Ovary (tissue), 9 donors: ENCODE data around the gene MPRIP. TPM values are rescaled to one million over a fixed set of nuclear protein-coding genes. Genes with fewer than 3 reads are reported as not detected.
A peak's percentile ranks its signal among the peaks of the same experiment; 100 is the strongest.

Source experiments
- DNase-seq, 5 donors: peaks; one replicate each; pipeline ENCODE4 v3.0.0-alpha.2; 2019 to 2020
- H3K27ac ChIP-seq, 2 donors: fragments of 200-600 bp; one replicate each; pipeline versions ENCODE4 v1.5.1 to v1.8.0; 2019 to 2022
- H3K27me3 ChIP-seq: fragments of 200-600 bp; one replicate; pipeline ENCODE4 v1.8.0; 2022
- H3K36me3 ChIP-seq: fragments of 200-600 bp; sonication (generic); one replicate; pipeline ENCODE4 v1.5.1; 2019
- H3K4me1 ChIP-seq: one replicate; pipeline ENCODE4 v1.8.1; 2013; ENCODE audit warnings: mild to moderate bottlenecking, moderate library complexity; ENCODE audit not compliant: insufficient read depth
- H3K4me3 ChIP-seq: fragments of 200-600 bp; sonication (generic); one replicate; pipeline ENCODE4 v1.5.1; 2017
- H3K9me3 ChIP-seq, 2 donors: fragments of 200-600 bp in 1 of 2; sonication (generic) in 1 of 2; one replicate each; pipeline versions ENCODE4 v1.5.1 to v1.8.1; 2013 to 2019; ENCODE audit warnings: mild to moderate bottlenecking in 1 of 2, moderate library complexity in 1 of 2
- EP300 ChIP-seq: sonication (generic); formaldehyde crosslinking; IDR thresholded peaks from one replicate; pipeline ENCODE4 v1.6.1; 2017; ENCODE audit warnings: antibody characterized with exemption
- POLR2A ChIP-seq: fragments of 450-650 bp; IDR thresholded peaks from one replicate; pipeline ENCODE4 v1.6.1; 2017; ENCODE audit warnings: antibody characterized with exemption, mild to moderate bottlenecking, moderate library complexity
- WGBS, 3 donors: extraction: QIAGEN DNeasy Blood & Tissue Kit in 1 of 3; methylation state at CpG; one replicate each; pipeline versions ENCODE4 v1.1.5 to v1.1.7; 2013 to 2017; 5-methylcytosine and 5-hydroxymethylcytosine counted together
- intact Hi-C, 4 donors: fragments of 100-400 bp; cut with DNase I; formaldehyde crosslinking; loops; one replicate each; pipeline versions ENCODE4 v1.11.0 to v1.15.1; 2022 to 2023
- polyA plus RNA-seq, 2 donors: library from polyadenylated mRNA; stranded (reverse); fragments of 200-250 nt in 1 of 2; fragments of 350-450 nt in 1 of 2; fragmentation: Illumina TruSeq in 1 of 2; extraction: RNeasy Lipid Tissue Mini Kit (QIAGEN cat#74804) in 1 of 2; gene quantifications; one replicate each; pipeline ENCODE4 v1.2.3, GENCODE V29; 2013 to 2014
- total RNA-seq, 7 donors: library from RNA; depleted of rRNA in 2 of 7; stranded (reverse); fragments of >200 nt in 2 of 7; fragmentation: NEBNext Ultra II Directional in 3 of 7; extraction: Animal tissue kit (Norgen Biotek cat#: 25700) in 3 of 7; gene quantifications; one replicate each; pipeline versions ENCODE4 v1.1.0 to v1.2.4, GENCODE V29; 2016 to 2023
- TF ChIP-seq, protein P1 (sequence below), 3 donors: fragments of 450-650 bp in 2 of 3; fragments of 200-600 bp in 1 of 3; IDR thresholded peaks; one replicate each; pipeline versions ENCODE4 v1.5.1 to v1.8.0; 2016 to 2022; ENCODE audit warnings: antibody characterized with exemption in 3 of 3, mild to moderate bottlenecking in 1 of 3
- donor health status: DM: no; HTN: no; CAD: no; lungs with moderate emphysema.
- donor health status: DM: no; HTN: no; CAD: no.
- donor health status: Bipolar disorder and iron deficiency.
- donor health status: DM: yes; HTN: yes; CAD: no.
- donor health status: DM: no; HTN: no; CAD: no.
- donor health status: DM: yes; HTN: yes; CAD: no.

Gene MPRIP
- total and polyA plus RNA-seq, 9 donors = 72.3 to 256 (median 202) TPM

DNA sequence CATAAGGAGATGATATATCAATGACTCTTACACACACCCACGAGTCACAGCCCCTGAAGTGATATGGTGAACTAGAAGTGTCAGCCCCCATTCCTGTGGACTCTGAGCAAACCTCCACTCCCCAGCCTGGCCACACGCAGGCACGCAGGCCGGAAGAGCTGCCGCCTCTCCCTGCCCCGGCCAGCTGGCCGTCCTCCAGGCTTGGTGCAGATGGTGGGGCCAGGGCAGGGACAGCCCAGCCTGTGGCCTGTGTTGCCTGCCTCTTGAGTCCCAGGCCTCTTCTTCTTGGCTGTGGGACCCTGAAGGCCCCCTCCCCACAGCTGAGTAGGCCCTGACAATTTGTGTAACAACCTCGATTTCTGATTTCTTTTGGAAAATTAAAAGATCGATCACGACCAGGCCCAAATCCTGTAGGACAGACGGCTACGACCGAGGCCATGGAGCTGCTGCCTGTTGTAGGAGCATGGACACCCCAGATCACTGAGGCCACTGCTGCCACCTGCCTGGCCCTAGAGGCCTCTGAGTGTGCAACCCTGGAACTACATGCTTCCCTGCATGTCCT is 10.0 kb upstream of the MPRIP start:
- WGBS, 3 donors = 31 to 51% (median 47%) methylated on average over 8 to 13 of the region's 13 CpGs
- no peak overlapping the region for H3K4me3 ChIP-seq
- no peak overlapping the region for H3K27ac ChIP-seq
- no peak for TF ChIP-seq EP300
- TF ChIP-seq, protein P1, sequence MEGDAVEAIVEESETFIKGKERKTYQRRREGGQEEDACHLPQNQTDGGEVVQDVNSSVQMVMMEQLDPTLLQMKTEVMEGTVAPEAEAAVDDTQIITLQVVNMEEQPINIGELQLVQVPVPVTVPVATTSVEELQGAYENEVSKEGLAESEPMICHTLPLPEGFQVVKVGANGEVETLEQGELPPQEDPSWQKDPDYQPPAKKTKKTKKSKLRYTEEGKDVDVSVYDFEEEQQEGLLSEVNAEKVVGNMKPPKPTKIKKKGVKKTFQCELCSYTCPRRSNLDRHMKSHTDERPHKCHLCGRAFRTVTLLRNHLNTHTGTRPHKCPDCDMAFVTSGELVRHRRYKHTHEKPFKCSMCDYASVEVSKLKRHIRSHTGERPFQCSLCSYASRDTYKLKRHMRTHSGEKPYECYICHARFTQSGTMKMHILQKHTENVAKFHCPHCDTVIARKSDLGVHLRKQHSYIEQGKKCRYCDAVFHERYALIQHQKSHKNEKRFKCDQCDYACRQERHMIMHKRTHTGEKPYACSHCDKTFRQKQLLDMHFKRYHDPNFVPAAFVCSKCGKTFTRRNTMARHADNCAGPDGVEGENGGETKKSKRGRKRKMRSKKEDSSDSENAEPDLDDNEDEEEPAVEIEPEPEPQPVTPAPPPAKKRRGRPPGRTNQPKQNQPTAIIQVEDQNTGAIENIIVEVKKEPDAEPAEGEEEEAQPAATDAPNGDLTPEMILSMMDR (IDR thresholded peaks at IDR 0.05) = no peak
- no peak for TF ChIP-seq POLR2A
- H3K27me3 ChIP-seq = no peaks in the 10 kb centered on the region
- peak in 4 of 5 donors; percentile 38 to 71 (median 54) for DNase-seq
- no peaks in the 10 kb centered on the region for H3K9me3 ChIP-seq
- intact Hi-C loops = no loop called here
- no peaks in the 10 kb centered on the region for H3K4me1 ChIP-seq
- H3K36me3 ChIP-seq = no peaks in the 10 kb centered on the region

DNA sequence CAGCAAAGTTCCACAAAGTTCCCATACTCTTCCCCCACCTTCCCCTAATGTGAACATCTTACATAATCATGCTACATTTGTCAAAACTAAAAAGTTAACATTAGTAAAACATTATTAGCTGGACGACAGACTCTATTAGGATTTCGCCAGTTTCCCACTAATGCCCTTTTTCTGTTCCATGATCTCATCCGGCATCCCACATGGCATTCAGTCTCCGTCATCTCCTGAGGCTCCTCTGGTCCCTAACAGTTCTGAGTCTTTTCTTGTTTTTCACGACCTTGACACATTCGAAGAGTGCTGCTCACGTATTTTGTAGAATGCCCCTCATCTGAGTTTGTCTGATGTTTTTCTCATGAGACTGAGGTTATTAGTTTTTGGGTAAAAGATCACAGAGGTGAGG is 8.8 kb upstream of the MPRIP start:
- no peaks in the 10 kb centered on the region for H3K4me1 ChIP-seq
- WGBS, 3 donors = 64 to 78% (median 72%) methylated on average over 7 of the region's 7 CpGs
- no peaks in the 10 kb centered on the region for H3K36me3 ChIP-seq
- H3K27me3 ChIP-seq = no peaks in the 10 kb centered on the region
- no peak overlapping the region for H3K4me3 ChIP-seq
- H3K27ac ChIP-seq = no peak overlapping the region
- TF ChIP-seq EP300 (no peak), POLR2A (no peak)
- TF ChIP-seq, protein P1 (IDR thresholded peaks at IDR 0.05) = no peak
- intact Hi-C loops = no loop called here
- no peaks in the 10 kb centered on the region for H3K9me3 ChIP-seq
- no peak for DNase-seq

DNA sequence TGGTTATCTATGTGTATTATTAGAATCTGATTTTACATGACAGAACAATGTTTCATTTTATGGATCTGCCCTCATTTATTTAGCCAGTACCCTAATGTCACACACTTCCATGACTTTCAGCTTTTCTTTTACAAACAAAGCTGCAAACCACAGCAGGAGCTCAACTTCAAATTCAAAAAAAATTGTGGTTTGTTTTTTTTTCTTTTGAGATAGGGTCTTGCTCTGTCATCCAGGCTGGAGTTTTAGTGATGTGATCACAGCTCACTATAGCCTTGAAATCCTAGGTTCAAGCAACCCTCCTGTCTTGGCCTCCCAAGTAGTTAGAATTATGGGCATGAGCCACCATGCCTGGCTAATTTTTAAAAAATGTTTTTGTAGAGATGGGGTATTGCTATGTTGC is 8.2 kb upstream of the MPRIP start:
- Histone ChIP-seq H3K9me3 (no peaks in the 10 kb centered on the region), H3K4me1 (no peaks in the 10 kb centered on the region), H3K27ac (no peak overlapping the region), H3K4me3 (no peak overlapping the region), H3K27me3 (no peaks in the 10 kb centered on the region), H3K36me3 (no peaks in the 10 kb centered on the region)
- DNase-seq = no peak
- TF ChIP-seq POLR2A (no peak), EP300 (no peak)
- TF ChIP-seq, protein P1 (IDR thresholded peaks at IDR 0.05) = no peak
- intact Hi-C loops = no loop called here

DNA sequence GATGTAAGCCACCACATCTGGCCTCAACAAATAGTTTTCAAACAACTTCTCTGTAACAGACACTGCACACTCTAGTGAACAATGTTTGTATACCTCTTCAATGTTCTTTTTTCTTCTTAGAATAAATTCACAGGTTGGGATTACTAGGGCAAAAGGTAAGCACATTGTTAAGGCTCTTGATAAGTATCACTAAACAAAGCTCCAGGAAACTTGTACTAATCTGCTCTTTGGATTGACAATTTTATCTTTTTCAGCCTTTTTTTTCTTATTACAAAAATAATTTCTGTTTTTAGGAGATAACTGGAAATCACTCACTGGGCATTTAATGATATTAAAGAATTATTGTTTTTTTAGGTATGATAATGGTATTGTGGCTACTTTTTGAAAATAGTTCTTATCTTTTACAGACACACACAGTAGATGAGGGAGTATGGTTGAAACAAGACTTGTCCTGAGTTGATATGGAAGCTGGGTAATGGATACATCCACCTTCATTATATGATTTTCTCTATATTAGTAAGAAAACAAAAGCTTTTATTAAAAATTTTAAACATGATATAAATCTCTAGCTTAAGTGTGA is 7.7 kb upstream of the MPRIP start:
- H3K36me3 ChIP-seq = no peaks in the 10 kb centered on the region
- H3K27me3 ChIP-seq = no peaks in the 10 kb centered on the region
- no peaks in the 10 kb centered on the region for H3K9me3 ChIP-seq
- no peaks in the 10 kb centered on the region for H3K4me1 ChIP-seq
- intact Hi-C loops = no loop called here
- no peak overlapping the region for H3K4me3 ChIP-seq
- TF ChIP-seq, protein P1 (IDR thresholded peaks at IDR 0.05) = no peak
- TF ChIP-seq EP300 (no peak), POLR2A (no peak)
- no peak for DNase-seq
- no peak overlapping the region for H3K27ac ChIP-seq
